ENCODE data around the gene ZBTB32.
A peak's percentile ranks its signal among the peaks of the same experiment; 100 is the strongest.

The ZBTB32 gene

DNA sequence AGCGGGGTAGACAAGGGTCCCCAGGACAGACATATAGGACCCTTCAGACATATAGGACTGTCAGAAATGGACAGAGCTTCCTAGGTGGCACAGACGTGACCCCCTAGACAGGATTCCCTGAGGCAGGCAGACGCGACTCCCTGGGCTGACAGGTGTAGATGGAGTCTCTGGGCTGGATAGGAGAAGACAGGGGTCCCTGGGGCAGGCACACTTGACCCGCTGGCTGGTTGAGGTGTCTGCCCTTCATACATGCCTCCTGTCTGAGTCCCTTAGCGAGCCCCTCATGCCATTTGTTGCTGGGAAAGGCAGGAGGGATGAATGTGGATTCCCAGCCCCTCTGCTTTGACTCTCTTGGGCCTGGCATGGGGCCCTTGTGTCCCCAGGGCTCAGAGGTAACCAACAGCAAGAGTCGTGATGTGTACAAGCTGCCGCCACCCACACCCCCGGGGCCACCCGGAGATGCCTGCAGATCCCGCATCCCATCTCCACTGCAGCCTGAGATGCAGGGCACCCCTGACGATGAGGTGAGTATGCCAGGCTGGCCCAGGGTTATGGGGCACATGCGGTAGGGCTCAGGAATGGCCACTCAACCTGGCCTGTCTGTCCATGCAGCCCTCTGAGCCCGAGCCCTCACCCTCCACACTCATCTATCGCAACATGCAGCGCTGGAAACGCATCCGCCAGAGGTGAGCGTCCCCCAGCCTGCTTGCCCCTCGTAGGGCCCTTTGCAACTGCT is 49.4 kb downstream of the ZBTB32 start:
- intact Hi-C loops (cut with DNase I; ENCODE audit: low total_unique reads), result no loop called here
- peaks cover 5 to 55% (median 43%) of the 10 kb centered on the region in 4 donors for H3K4me1 ChIP-seq
- peak overlapping the region; percentile 93 to 100 for H3K27ac ChIP-seq
- no peak for DNase-seq
- no peaks in the 10 kb centered on the region for H3K27me3 ChIP-seq
- peaks cover 11 to 31% (median 29%) of the 10 kb centered on the region in 3 donors for H3K36me3 ChIP-seq
- TF ChIP-seq, protein P1, sequence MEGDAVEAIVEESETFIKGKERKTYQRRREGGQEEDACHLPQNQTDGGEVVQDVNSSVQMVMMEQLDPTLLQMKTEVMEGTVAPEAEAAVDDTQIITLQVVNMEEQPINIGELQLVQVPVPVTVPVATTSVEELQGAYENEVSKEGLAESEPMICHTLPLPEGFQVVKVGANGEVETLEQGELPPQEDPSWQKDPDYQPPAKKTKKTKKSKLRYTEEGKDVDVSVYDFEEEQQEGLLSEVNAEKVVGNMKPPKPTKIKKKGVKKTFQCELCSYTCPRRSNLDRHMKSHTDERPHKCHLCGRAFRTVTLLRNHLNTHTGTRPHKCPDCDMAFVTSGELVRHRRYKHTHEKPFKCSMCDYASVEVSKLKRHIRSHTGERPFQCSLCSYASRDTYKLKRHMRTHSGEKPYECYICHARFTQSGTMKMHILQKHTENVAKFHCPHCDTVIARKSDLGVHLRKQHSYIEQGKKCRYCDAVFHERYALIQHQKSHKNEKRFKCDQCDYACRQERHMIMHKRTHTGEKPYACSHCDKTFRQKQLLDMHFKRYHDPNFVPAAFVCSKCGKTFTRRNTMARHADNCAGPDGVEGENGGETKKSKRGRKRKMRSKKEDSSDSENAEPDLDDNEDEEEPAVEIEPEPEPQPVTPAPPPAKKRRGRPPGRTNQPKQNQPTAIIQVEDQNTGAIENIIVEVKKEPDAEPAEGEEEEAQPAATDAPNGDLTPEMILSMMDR (IDR thresholded peaks at IDR 0.05), result no peak
- no peak overlapping the region for H3K4me3 ChIP-seq
- H3K9me3 ChIP-seq, result no peaks in the 10 kb centered on the region

DNA sequence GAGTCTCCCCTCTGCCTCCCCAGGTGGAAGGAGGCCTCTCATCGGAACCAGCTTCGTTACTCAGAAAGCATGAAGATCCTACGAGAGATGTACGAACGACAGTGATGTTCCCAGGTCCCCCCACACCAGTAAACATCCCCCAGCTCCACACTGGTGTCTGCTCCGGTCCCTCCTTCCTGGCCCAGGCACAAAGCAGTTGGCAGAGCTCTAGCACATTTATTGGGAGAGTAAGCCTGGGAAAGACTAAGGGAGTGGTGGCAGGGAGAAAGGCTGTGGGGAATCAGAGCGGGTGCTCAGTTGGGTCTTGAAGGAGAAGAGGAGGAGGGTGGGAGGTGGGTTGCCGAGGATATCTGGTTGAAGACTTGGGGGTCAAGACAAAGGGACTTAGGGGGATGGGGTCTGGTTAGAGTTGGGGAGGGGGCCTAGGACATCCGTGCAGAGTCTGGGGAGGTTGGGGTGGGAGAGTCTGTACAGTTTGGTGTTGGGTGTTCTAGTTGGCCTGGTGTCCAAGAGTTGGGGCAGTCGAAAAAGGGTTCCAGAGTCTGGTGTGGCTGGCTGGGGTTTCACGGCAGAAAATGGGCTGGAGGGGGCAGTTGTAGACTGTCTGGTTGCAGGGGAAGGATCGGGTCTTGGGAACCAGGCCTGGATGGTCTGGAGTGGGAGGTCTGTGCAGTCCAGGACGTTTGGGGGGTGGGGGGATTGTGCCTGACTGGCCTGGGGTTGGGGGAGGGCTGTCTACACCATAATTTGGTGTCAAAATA is 50.2 kb downstream of the ZBTB32 start:
- H3K9me3 ChIP-seq, result no peaks in the 10 kb centered on the region
- intact Hi-C loops (cut with DNase I; ENCODE audit: low total_unique reads), result loop anchor here (5.0 kb wide), 1 partner anchor 37 kb away; the partner anchor contains the start of gene KMT2B

DNA sequence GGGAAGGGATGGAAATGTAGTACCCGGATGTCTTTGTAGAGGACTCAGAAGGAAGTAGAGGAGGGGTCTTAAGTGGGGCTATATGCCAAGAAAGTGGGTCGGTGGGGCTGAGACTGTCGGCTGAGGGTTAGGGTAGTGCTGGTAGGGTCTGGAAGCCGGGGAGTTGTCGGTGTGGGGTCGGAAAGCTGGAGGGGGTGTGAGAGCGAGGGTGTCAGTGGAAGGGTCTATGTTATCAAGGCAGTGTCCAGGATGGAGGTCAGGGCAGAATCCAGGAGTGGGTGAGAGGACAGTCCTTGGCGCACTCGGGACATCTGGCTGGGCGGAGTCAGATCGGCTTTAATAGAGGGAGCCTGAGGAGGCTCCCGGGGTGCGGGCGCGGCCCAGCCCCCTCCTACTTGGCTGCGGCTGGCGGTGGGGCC is 50.8 kb downstream of the ZBTB32 start:
- H3K27ac ChIP-seq, result peak overlapping the region; percentile 93 to 100
- H3K4me1 ChIP-seq, result peaks cover 5 to 54% (median 39%) of the 10 kb centered on the region in 4 donors
- TF ChIP-seq, protein P1 (IDR thresholded peaks at IDR 0.05), result no peak
- peak overlapping the region; percentile 72 to 75 for H3K4me3 ChIP-seq
- H3K36me3 ChIP-seq, result peaks cover 11 to 31% (median 29%) of the 10 kb centered on the region in 3 donors
- DNase-seq, result no peak
- no peaks in the 10 kb centered on the region for H3K27me3 ChIP-seq
- H3K9me3 ChIP-seq, result no peaks in the 10 kb centered on the region
- intact Hi-C loops (cut with DNase I; ENCODE audit: low total_unique reads), result loop anchor here (5.0 kb wide), 1 partner anchor 38 kb away; the partner anchor contains the start of gene KMT2B

More for the DNA sequence above, 50.2 kb downstream of the ZBTB32 start:
- H3K27me3 ChIP-seq, result no peaks in the 10 kb centered on the region
- peaks cover 5 to 54% (median 43%) of the 10 kb centered on the region in 4 donors for H3K4me1 ChIP-seq
- H3K4me3 ChIP-seq, result peak overlapping the region; percentile 72 to 75
- DNase-seq, result no peak
- TF ChIP-seq, protein P1 (IDR thresholded peaks at IDR 0.05), result no peak
- peaks cover 11 to 31% (median 29%) of the 10 kb centered on the region in 3 donors for H3K36me3 ChIP-seq
- peak overlapping the region; percentile 93 to 100 for H3K27ac ChIP-seq

DNA sequence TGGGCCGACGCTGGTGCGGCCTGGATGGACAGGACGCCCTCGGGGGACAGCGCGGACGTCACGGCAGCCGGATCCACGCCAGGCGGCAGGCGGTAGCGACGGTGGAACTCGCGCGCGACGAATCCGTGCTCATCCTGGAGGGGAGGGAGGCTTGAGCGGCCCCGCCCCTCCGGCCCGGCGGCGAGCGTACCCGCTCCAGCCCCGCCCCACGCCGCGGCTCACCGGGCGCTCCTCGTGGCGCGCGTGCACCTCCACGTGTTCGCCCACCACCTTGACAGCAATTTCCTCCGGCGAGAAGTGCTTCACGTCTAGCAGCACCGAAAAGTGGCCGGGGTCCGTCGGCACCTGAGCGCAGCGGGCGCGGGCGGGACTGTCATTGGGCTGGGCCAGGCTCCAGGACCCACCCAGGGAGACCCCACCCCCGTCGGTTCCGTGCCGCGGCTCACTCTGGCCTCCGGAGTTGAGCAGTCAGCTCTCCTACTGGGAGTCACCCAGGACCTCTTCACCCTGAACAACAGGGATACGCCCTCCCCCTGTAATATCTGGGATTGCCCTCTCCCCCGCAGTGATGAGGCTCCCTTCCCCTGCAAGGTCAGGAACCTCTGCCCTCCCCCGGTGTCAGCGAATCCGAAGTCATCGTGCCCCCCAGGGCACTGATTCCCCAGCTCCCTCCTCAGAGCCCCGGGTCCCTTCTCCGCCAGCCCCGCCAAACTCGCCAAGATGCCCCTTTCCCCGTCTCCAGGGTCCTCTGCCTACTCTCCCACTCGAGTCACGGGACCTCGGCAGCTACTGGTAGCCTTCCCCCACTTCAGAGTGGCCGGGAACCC is 51.4 kb downstream of the ZBTB32 start:
- Histone ChIP-seq H3K27me3 (no peaks in the 10 kb centered on the region), H3K4me1 (peaks cover 5 to 52% (median 36%) of the 10 kb centered on the region in 4 donors), H3K36me3 (peaks cover 11 to 32% (median 29%) of the 10 kb centered on the region in 3 donors), H3K4me3 (peak overlapping the region; percentile 72 to 75), H3K9me3 (no peaks in the 10 kb centered on the region), H3K27ac (peak overlapping the region; percentile 93 to 100)
- intact Hi-C loops (cut with DNase I; ENCODE audit: low total_unique reads), result loop anchor here (5.0 kb wide), 1 partner anchor 38 kb away; the partner anchor contains the start of gene KMT2B
- peak; percentile 87 to 98 for DNase-seq
- TF ChIP-seq, protein P1 (IDR thresholded peaks at IDR 0.05), result peak in 1 of 2 experiments; percentile 4
